Activated CD8-positive, alpha-beta T cell treated with anti-CD3 and anti-CD28 coated beads for 36 hours (primary cell): ENCODE data around the gene WARS2. TPM values are rescaled to one million over a fixed set of nuclear protein-coding genes. Genes with fewer than 3 reads are reported as not detected.
"Not testable (repeated sequence)": the region's sequence is repeated elsewhere in the genome, so short reads cannot be mapped to it uniquely, and the experiment has no call there.

ENCODE experiments used
- ATAC-seq: fragments of 200-7000 bp; cut with Tn5 transposase; one replicate; pipeline ENCODE4 v1.10.0; 2021; ENCODE audit warnings: mild to moderate bottlenecking, moderate library complexity
- CTCF ChIA-PET: fragments of 350-600 bp; sonication (Branson Sonifier 250); formaldehyde crosslinking; loops from one replicate; lab custom pipeline; 2021; ENCODE audit warnings: antibody characterized with exemption; lab: Charles Lee
- POLR2A ChIA-PET: fragments of 350-600 bp; sonication (Branson Sonifier 250); formaldehyde crosslinking; loops from one replicate; lab custom pipeline; 2021; ENCODE audit warnings: antibody characterized with exemption; lab: Charles Lee
- DNase-seq: peaks from one replicate; pipeline ENCODE4 v3.0.0-alpha.2; 2020
- H3K27ac Mint-ChIP-seq: one replicate; pipeline ENCODE4 v1.8.0; 2021; ENCODE audit warnings: mild to moderate bottlenecking, mixed read lengths
- H3K27me3 Mint-ChIP-seq: one replicate; pipeline ENCODE4 v1.8.0; 2021; ENCODE audit warnings: mixed read lengths
- H3K36me3 Mint-ChIP-seq: one replicate; pipeline ENCODE4 v1.8.0; 2021; ENCODE audit warnings: low read depth, mixed read lengths
- H3K4me1 Mint-ChIP-seq: one replicate; pipeline ENCODE4 v1.8.0; 2021; ENCODE audit warnings: low read depth, mixed read lengths
- H3K4me3 Mint-ChIP-seq: one replicate; pipeline ENCODE4 v1.8.0; 2021; ENCODE audit warnings: mild to moderate bottlenecking, moderate library complexity, mixed read lengths
- H3K9me3 Mint-ChIP-seq: one replicate; pipeline ENCODE4 v1.8.0; 2021; ENCODE audit warnings: mixed read lengths
- CTCF ChIP-seq: fragments of 200-600 bp; IDR thresholded peaks from one replicate; pipeline ENCODE4 v1.8.0; 2022; ENCODE audit warnings: antibody characterized with exemption, mild to moderate bottlenecking
- intact Hi-C: fragments of 100-400 bp; cut with micrococcal nuclease; formaldehyde crosslinking; loops from one replicate; pipeline ENCODE4 v1.10.0; 2022
- total RNA-seq, 2 experiments: library from RNA; stranded (reverse); gene quantifications; one replicate each; pipeline ENCODE4 v1.2.3, GENCODE V29; 2021

The WARS2 gene
- total RNA-seq, 2 experiments from 2014 or later = 22.3 to 23.7 TPM

GRCh38 chr1:119181218-119181617, 40.8 kb upstream of the WARS2 start:
- POLR2A ChIA-PET = no interaction called here
- H3K4me3 Mint-ChIP-seq = no peak overlapping the region
- H3K27me3 Mint-ChIP-seq = no peaks in the 10 kb centered on the region
- no peak for TF ChIP-seq CTCF
- CTCF ChIA-PET = no interaction called here
- H3K9me3 Mint-ChIP-seq = peaks cover 19% of the 10 kb centered on the region
- intact Hi-C loops = no loop called here
- H3K27ac Mint-ChIP-seq = no peak overlapping the region
- no peaks in the 10 kb centered on the region for H3K4me1 Mint-ChIP-seq
- DNase-seq (no peak), ATAC-seq (no peak)
- peaks cover 49% of the 10 kb centered on the region for H3K36me3 Mint-ChIP-seq

- TF ChIP-seq CTCF = no peak
- H3K4me1 Mint-ChIP-seq = no peaks in the 10 kb centered on the region
- H3K9me3 Mint-ChIP-seq = peaks cover 19% of the 10 kb centered on the region
- ATAC-seq (no peak), DNase-seq (no peak)
- no peaks in the 10 kb centered on the region for H3K27me3 Mint-ChIP-seq
- POLR2A ChIA-PET = no interaction called here
- intact Hi-C loops = no loop called here
- H3K4me3 Mint-ChIP-seq = no peak overlapping the region
- CTCF ChIA-PET = no interaction called here
- H3K36me3 Mint-ChIP-seq = peaks cover 65% of the 10 kb centered on the region
- H3K27ac Mint-ChIP-seq = no peak overlapping the region
Observed at GRCh38 chr1:119179051-119179450, 38.6 kb upstream of the WARS2 start.

- H3K4me1 Mint-ChIP-seq, H3K27me3 Mint-ChIP-seq, H3K4me3 Mint-ChIP-seq, H3K27ac Mint-ChIP-seq, ATAC-seq, POLR2A ChIA-PET, DNase-seq, CTCF ChIA-PET, intact Hi-C loops: not testable (repeated sequence)
- Mint-ChIP-seq H3K36me3 (peaks cover 79% of the 10 kb centered on the region), H3K9me3 (peaks cover 16% of the 10 kb centered on the region)
Observed at GRCh38 chr1:119172927-119173326, 32.5 kb upstream of the WARS2 start.

GRCh38 chr1:119171381-119172010, 31.0 kb upstream of the WARS2 start:
- POLR2A ChIA-PET, H3K27ac Mint-ChIP-seq, DNase-seq, intact Hi-C loops, ATAC-seq, H3K4me1 Mint-ChIP-seq, H3K4me3 Mint-ChIP-seq, H3K27me3 Mint-ChIP-seq, CTCF ChIA-PET: not testable (repeated sequence)
- Mint-ChIP-seq H3K9me3 (peaks cover 10% of the 10 kb centered on the region), H3K36me3 (peaks cover 76% of the 10 kb centered on the region)

GRCh38 chr1:119163396-119163795, 22.9 kb upstream of the WARS2 start:
- Mint-ChIP-seq H3K9me3 (no peaks in the 10 kb centered on the region), H3K4me3 (no peak overlapping the region), H3K4me1 (no peaks in the 10 kb centered on the region), H3K27me3 (no peaks in the 10 kb centered on the region), H3K27ac (no peak overlapping the region), H3K36me3 (peaks cover 52% of the 10 kb centered on the region)
- ChIA-PET CTCF (no interaction called here), POLR2A (no interaction called here)
- TF ChIP-seq CTCF = no peak
- no peak for DNase-seq
- intact Hi-C loops = no loop called here
- no peak for ATAC-seq

GRCh38 chr1:119160866-119161265, 20.4 kb upstream of the WARS2 start:
- POLR2A ChIA-PET = no interaction called here
- Mint-ChIP-seq H3K36me3 (peaks cover 54% of the 10 kb centered on the region), H3K27me3 (no peaks in the 10 kb centered on the region), H3K4me1 (peaks cover 1% of the 10 kb centered on the region), H3K4me3 (no peak overlapping the region), H3K27ac (no peak overlapping the region), H3K9me3 (no peaks in the 10 kb centered on the region)
- DNase-seq (no peak), ATAC-seq (no peak)
- TF ChIP-seq CTCF = no peak
- intact Hi-C loops = no loop called here
- CTCF ChIA-PET = no interaction called here
